Fibroblast of lung (primary cell): ENCODE results near the gene UCK1. TPM values are rescaled to one million over a fixed set of nuclear protein-coding genes. Genes with fewer than 3 reads are reported as not detected.

Source experiments
- DNase-seq, 2 donors: peaks; one replicate each; pipeline versions ENCODE4 v3.0.0 to v3.0.0-alpha.2; 2010; ENCODE audit warnings: low read depth in 2 of 2
- H2AFZ ChIP-seq: 2 replicates; pipeline ENCODE4 v1.5.1; 2012; ENCODE audit warnings: low read length, control low read depth, inconsistent platforms
- H3K27ac ChIP-seq: 2 replicates; pipeline ENCODE4 v1.5.1; 2011; ENCODE audit warnings: low read length, control low read depth; ENCODE audit not compliant: insufficient read depth
- H3K27me3 ChIP-seq: 2 replicates; pipeline ENCODE4 v1.5.1; 2011; ENCODE audit warnings: mild to moderate bottlenecking, low read length; ENCODE audit not compliant: control insufficient read depth, insufficient read depth
- H3K36me3 ChIP-seq: 2 replicates; pipeline ENCODE4 v1.5.1; 2011; ENCODE audit warnings: low read length; ENCODE audit not compliant: control insufficient read depth, insufficient read depth
- H3K4me1 ChIP-seq: 2 replicates; pipeline ENCODE4 v1.5.1; 2011; ENCODE audit warnings: low read length; ENCODE audit not compliant: control insufficient read depth, insufficient read depth; ENCODE audit errors: extremely low read depth
- H3K4me2 ChIP-seq: 2 replicates; pipeline ENCODE4 v1.5.1; 2011; ENCODE audit warnings: low read length, control low read depth; ENCODE audit not compliant: insufficient read depth; ENCODE audit errors: extremely low read depth
- H3K4me3 ChIP-seq, 4 experiments: fragments of 200-600 bp in 1 of 4; sonication (generic) in 1 of 4; replicated peaks in 1 of 4; 2 replicates each; pipeline ENCODE4 v1.5.1; 2011 to 2016; ENCODE audit warnings: low read length in 4 of 4, low read depth in 3 of 4, mild to moderate bottlenecking in 3 of 4, control low read depth in 2 of 4, inconsistent platforms in 1 of 4, mixed read lengths in 1 of 4; ENCODE audit not compliant: insufficient read depth in 1 of 4; ENCODE audit errors: control extremely low read depth in 1 of 4
- H3K79me2 ChIP-seq: 2 replicates; pipeline ENCODE4 v1.5.1; 2012; ENCODE audit warnings: mild to moderate bottlenecking, low read length, inconsistent platforms; ENCODE audit not compliant: control insufficient read depth, insufficient read depth
- H3K9ac ChIP-seq: 2 replicates; pipeline ENCODE4 v1.5.1; 2011; ENCODE audit warnings: mild to moderate bottlenecking, low read length, control low read depth; ENCODE audit not compliant: insufficient read depth
- H3K9me3 ChIP-seq: 2 replicates; pipeline ENCODE4 v1.5.1; 2012; ENCODE audit warnings: low read depth, low read length; ENCODE audit not compliant: control insufficient read depth, insufficient read depth
- H4K20me1 ChIP-seq: 2 replicates; pipeline ENCODE4 v1.5.1; 2011; ENCODE audit warnings: low read length; ENCODE audit not compliant: control insufficient read depth, insufficient read depth; ENCODE audit errors: extremely low read depth
- CTCF ChIP-seq, 2 donors: IDR thresholded peaks in 1 of 2; conservative IDR thresholded peaks in 1 of 2; 1 replicate in 1 of 2; 2 replicates in 1 of 2; pipeline ENCODE4 v1.5.1; 2011 to 2012; ENCODE audit warnings: low read length in 2 of 2, control low read depth in 1 of 2, inconsistent platforms in 1 of 2, low read depth in 1 of 2, mild to moderate bottlenecking in 1 of 2
- EZH2 ChIP-seq: IDR thresholded peaks from 2 replicates; pipeline ENCODE4 v1.5.1; 2012; ENCODE audit warnings: low read length, control low read depth, mild to moderate bottlenecking; ENCODE audit errors: missing control alignments
- polyA plus RNA-seq, 2 donors: library from polyadenylated mRNA; depleted of rRNA in 1 of 2; stranded (reverse) in 1 of 2; unstranded in 1 of 2; fragments of >200 nt; gene quantifications; 2 replicates each; pipeline ENCODE4 v1.2.1, GENCODE V29; 2011 to 2012; ENCODE audit warnings: missing spikeins in 1 of 2
- total RNA-seq: library from RNA; depleted of rRNA; stranded (reverse); fragments of >200 nt; gene quantifications from 2 replicates; pipeline ENCODE4 v1.2.1, GENCODE V29; 2014

Gene UCK1
- total and polyA plus RNA-seq, 2 donors (not counting 1 experiment from before 2014, with no cell fraction given) = 20.9 to 22.3 TPM

- Histone ChIP-seq H3K9ac (no peak overlapping the region), H3K27me3 (no peaks in the 10 kb centered on the region)
Observed at GRCh38 chr9:131578731-131579504, 47.9 kb upstream of the UCK1 start.

GRCh38 chr9:131578021-131578420 is 47.0 kb upstream of the UCK1 start:
- no peaks in the 10 kb centered on the region for H3K4me1 ChIP-seq

More at GRCh38 chr9:131578731-131579504, 47.9 kb upstream of the UCK1 start:
- no peak overlapping the region for H2AFZ ChIP-seq
- no peak for DNase-seq
- H4K20me1 ChIP-seq = no peaks in the 10 kb centered on the region
- peaks cover 12% of the 10 kb centered on the region for H3K36me3 ChIP-seq
- H3K4me2 ChIP-seq = no peak overlapping the region
- TF ChIP-seq EZH2 (no peak), CTCF (conservative IDR thresholded peaks at IDR 0.05 in 1 of 2, IDR thresholded peaks at IDR 0.05 in 1 of 2; ENCODE audit: low read depth in 1 of 2, low read length in 2 of 2) (no peak)
- no peaks in the 10 kb centered on the region for H3K4me1 ChIP-seq
- H3K27ac ChIP-seq = no peak overlapping the region
- H3K4me3 ChIP-seq = no peak overlapping the region
- H3K79me2 ChIP-seq = no peaks in the 10 kb centered on the region
- H3K9me3 ChIP-seq = no peaks in the 10 kb centered on the region

More at GRCh38 chr9:131578021-131578420, 47.0 kb upstream of the UCK1 start:
- Histone ChIP-seq H3K4me2 (no peak overlapping the region), H4K20me1 (no peaks in the 10 kb centered on the region), H3K79me2 (no peaks in the 10 kb centered on the region), H2AFZ (no peak overlapping the region), H3K4me3 (no peak overlapping the region), H3K36me3 (peaks cover 12% of the 10 kb centered on the region), H3K9ac (no peak overlapping the region), H3K27ac (no peak overlapping the region), H3K9me3 (no peaks in the 10 kb centered on the region), H3K27me3 (no peaks in the 10 kb centered on the region)
- TF ChIP-seq EZH2 (no peak), CTCF (conservative IDR thresholded peaks at IDR 0.05 in 1 of 2, IDR thresholded peaks at IDR 0.05 in 1 of 2; ENCODE audit: low read depth in 1 of 2, low read length in 2 of 2) (no peak)
- DNase-seq = no peak
